PC-3 (cell line): Measurements from ENCODE around the gene ZFP36. TPM values are rescaled to one million over a fixed set of nuclear protein-coding genes. Genes with fewer than 3 reads are reported as not detected.
"Not testable (repeated sequence)": the region's sequence is repeated elsewhere in the genome, so short reads cannot be mapped to it uniquely, and the experiment has no call there.

ENCODE experiments used
- ATAC-seq: fragments of 200-7000 bp; cut with Tn5 transposase; 2 replicates; pipeline ENCODE4 v1.9.1; 2020; ENCODE audit warnings: mild to moderate bottlenecking, moderate library complexity
- BruUV-seq: library from RNA; stranded (reverse); fragments of 400-500 nt; replicated peaks from 2 replicates; lab custom pipeline; 2021; lab: Mats Ljungman, UMichigan
- CTCF ChIA-PET: fragments of 300-600 bp; sonication (Branson Sonifier 250); formaldehyde crosslinking; loops from one replicate; lab custom pipeline; 2022; ENCODE audit warnings: antibody characterized with exemption; lab: Charles Lee
- POLR2A ChIA-PET: fragments of 300-600 bp; sonication (Branson Sonifier 250); formaldehyde crosslinking; loops from one replicate; lab custom pipeline; 2022; ENCODE audit warnings: antibody characterized with exemption; ENCODE audit not compliant: unreplicated experiment; lab: Charles Lee
- DNase-seq: peaks from one replicate; pipeline ENCODE4 v3.0.0-alpha.2; 2015
- H2AFZ ChIP-seq: fragments of 300-600 bp; sonication (generic); 2 replicates; pipeline ENCODE4 v1.6.0; 2016; ENCODE audit warnings: antibody characterized with exemption, low read length
- H3F3A ChIP-seq: fragments of 300-600 bp; sonication (generic); one replicate; pipeline ENCODE4 v1.6.0; 2017; ENCODE audit warnings: antibody characterized with exemption, low read length, control low read depth, mild to moderate bottlenecking; ENCODE audit not compliant: unreplicated experiment
- H3K27ac ChIP-seq: fragments of 300-600 bp; sonication (generic); 2 replicates; pipeline ENCODE4 v1.5.1; 2016; ENCODE audit warnings: mild to moderate bottlenecking, low read length
- H3K27me3 ChIP-seq: fragments of 300-600 bp; sonication (generic); 2 replicates; pipeline ENCODE4 v1.6.1; 2016; ENCODE audit warnings: low read length, mixed read lengths
- H3K36me3 ChIP-seq: fragments of 300-600 bp; sonication (generic); 2 replicates; pipeline ENCODE4 v1.6.1; 2016; ENCODE audit warnings: low read depth, mixed run types, low read length, mixed read lengths
- H3K4me1 ChIP-seq: fragments of 300-600 bp; sonication (generic); 2 replicates; pipeline ENCODE4 v1.5.1; 2016; ENCODE audit warnings: low read length; ENCODE audit not compliant: insufficient read depth
- H3K4me2 ChIP-seq: fragments of 300-600 bp; sonication (generic); 2 replicates; pipeline ENCODE4 v1.6.0; 2016; ENCODE audit warnings: low read length
- H3K4me3 ChIP-seq: fragments of 300-600 bp; sonication (generic); 2 replicates; pipeline ENCODE4 v1.5.1; 2016; ENCODE audit warnings: mild to moderate bottlenecking, low read length, mixed read lengths
- H3K79me2 ChIP-seq: fragments of 300-600 bp; sonication (generic); 2 replicates; pipeline ENCODE4 v1.6.1; 2017; ENCODE audit warnings: low read length, mixed read lengths
- H3K9ac ChIP-seq: fragments of 300-600 bp; sonication (generic); 2 replicates; pipeline ENCODE4 v1.6.0; 2016; ENCODE audit warnings: mild to moderate bottlenecking, low read length
- H3K9me2 ChIP-seq: fragments of 300-600 bp; sonication (generic); replicated peaks from 2 replicates; pipeline ENCODE4 v1.6.1; 2016; ENCODE audit warnings: mixed run types, low read length, mixed read lengths
- H3K9me3 ChIP-seq: fragments of 300-600 bp; sonication (generic); 2 replicates; pipeline ENCODE4 v1.6.1; 2016; ENCODE audit warnings: low read length, mixed read lengths
- H4K20me1 ChIP-seq: fragments of 300-600 bp; sonication (generic); 2 replicates; pipeline ENCODE4 v1.6.1; 2016; ENCODE audit warnings: low read length, mixed read lengths
- EZH2 ChIP-seq: fragments of 300-600 bp; sonication (generic); IDR thresholded peaks from one replicate; pipeline ENCODE4 v1.6.1; 2017; ENCODE audit warnings: antibody characterized with exemption, mild to moderate bottlenecking, low read length; ENCODE audit not compliant: unreplicated experiment
- EZH2phosphoT487 ChIP-seq: fragments of 300-600 bp; sonication (generic); IDR thresholded peaks from 2 replicates; pipeline ENCODE4 v1.6.1; 2018; ENCODE audit warnings: mild to moderate bottlenecking, antibody characterized with exemption, low read length, borderline replicate concordance
- intact Hi-C: fragments of 100-400 bp; cut with micrococcal nuclease; formaldehyde crosslinking; loops from 2 replicates; pipeline ENCODE4 v1.9.0; 2023
- total RNA-seq: library from RNA; depleted of rRNA; stranded (reverse); fragments of >200 nt; gene quantifications from 2 replicates; pipeline ENCODE4 v1.2.3, GENCODE V29; 2014
- TF ChIP-seq, protein P1 (sequence below): fragments of 300-600 bp; sonication (generic); conservative IDR thresholded peaks from 2 replicates; pipeline ENCODE4 v1.5.1; 2017; ENCODE audit warnings: antibody characterized with exemption, low read depth, mild to moderate bottlenecking, low read length

ZFP36 gene
- total RNA-seq, 1 experiment from 2014 or later = 32.7 TPM

DNA sequence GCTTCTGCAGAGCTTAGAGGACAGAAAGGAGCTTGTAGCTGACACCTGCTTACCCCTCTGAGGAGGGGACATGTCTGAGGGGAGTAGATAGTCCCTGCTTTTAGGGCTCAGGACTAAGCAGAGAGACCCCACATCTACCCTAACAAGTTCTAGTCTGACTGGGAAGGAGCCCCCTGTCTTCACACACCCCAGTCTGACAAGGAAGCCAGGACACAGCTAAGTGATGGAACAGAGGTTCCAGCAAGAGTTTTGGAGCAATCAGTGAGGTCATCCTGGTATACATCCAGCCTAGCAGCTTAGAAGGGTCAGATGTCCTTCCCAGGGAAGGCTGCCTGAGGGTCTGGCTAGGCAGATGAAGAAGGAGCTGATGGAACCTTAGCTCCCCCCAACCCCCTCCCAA lies 30.7 kb upstream of the ZFP36 start:
- H3K36me3 ChIP-seq = no peaks in the 10 kb centered on the region; the same call in 1 of the 2 replicates
- BruUV-seq = no TSS peak
- TF ChIP-seq EZH2 (no peak), EZH2phosphoT487 (no peak)
- TF ChIP-seq, protein P1, sequence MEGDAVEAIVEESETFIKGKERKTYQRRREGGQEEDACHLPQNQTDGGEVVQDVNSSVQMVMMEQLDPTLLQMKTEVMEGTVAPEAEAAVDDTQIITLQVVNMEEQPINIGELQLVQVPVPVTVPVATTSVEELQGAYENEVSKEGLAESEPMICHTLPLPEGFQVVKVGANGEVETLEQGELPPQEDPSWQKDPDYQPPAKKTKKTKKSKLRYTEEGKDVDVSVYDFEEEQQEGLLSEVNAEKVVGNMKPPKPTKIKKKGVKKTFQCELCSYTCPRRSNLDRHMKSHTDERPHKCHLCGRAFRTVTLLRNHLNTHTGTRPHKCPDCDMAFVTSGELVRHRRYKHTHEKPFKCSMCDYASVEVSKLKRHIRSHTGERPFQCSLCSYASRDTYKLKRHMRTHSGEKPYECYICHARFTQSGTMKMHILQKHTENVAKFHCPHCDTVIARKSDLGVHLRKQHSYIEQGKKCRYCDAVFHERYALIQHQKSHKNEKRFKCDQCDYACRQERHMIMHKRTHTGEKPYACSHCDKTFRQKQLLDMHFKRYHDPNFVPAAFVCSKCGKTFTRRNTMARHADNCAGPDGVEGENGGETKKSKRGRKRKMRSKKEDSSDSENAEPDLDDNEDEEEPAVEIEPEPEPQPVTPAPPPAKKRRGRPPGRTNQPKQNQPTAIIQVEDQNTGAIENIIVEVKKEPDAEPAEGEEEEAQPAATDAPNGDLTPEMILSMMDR = no peak

DNA sequence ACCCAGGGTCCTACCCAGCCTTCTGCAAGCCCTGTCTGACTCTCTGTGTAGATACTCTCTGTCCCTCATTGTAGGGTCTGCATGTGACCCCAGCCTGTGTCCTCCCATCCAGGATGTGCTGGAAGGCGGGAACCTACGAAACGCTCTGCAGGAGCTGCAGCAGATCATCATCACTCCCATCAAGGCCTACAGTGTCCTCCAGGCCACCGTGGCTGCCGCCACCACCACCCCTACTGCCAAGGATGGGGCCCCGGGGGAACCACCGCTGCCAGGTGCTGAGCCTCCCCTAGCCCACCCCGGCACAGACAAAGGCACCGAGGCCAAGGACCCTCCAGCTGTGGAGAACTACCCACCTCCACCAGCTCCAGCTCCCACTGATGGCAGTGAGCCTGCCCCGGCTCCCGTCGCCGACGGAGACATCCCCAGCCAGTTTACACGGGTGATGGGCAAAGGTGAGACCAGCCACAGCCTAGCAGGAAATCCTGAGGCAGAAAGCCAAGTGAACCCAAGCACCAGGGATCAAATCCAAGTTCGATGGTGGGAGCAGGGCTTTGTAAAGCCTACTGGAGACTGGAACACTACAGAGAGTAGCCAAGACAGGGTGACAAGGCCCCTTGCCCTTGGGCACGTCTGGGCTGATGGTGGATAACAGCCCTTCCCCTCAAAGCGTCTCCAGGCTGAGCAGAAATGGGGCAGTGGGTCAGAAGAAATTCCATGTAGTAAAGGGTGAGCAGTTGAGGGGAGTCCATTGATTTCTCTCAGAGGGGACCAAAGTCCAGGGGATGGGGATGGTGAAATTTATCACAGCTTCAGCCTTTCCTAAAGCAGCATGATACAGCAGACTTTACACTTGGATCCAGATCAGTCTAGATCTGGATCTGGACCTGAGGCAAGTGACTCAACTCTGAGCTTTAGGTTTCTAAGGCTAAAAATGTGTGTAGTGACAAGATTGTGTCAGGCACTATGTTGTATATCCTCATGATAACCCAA lies 29.0 kb upstream of the ZFP36 start:
- DNase-seq (no peak), ATAC-seq (no peak)
- Histone ChIP-seq H3K27me3 (no peaks in the 10 kb centered on the region), H3K4me3 (no peak overlapping the region), H3K79me2 (no peaks in the 10 kb centered on the region), H3K36me3 (no peaks in the 10 kb centered on the region; the same call in 1 of the 2 replicates), H3K9me3 (no peaks in the 10 kb centered on the region), H3K4me2 (no peak overlapping the region), H4K20me1 (no peaks in the 10 kb centered on the region), H3K9ac (no peak overlapping the region), H3K9me2 (no peaks in the 10 kb centered on the region), H2AFZ (no peak overlapping the region), H3K27ac (no peak overlapping the region), H3F3A (no peaks in the 10 kb centered on the region), H3K4me1 (no peaks in the 10 kb centered on the region)
- TF ChIP-seq EZH2phosphoT487 (no peak), EZH2 (no peak)
- TF ChIP-seq, protein P1 = no peak
- BruUV-seq = no TSS peak
- intact Hi-C loops = no loop called here
- ChIA-PET POLR2A (no interaction called here), CTCF (no interaction called here)

More for the DNA sequence above, 30.7 kb upstream of the ZFP36 start:
- Histone ChIP-seq H3F3A (no peaks in the 10 kb centered on the region), H4K20me1 (no peaks in the 10 kb centered on the region), H3K9me3 (no peaks in the 10 kb centered on the region), H3K27me3 (no peaks in the 10 kb centered on the region), H3K9ac (no peak overlapping the region), H3K9me2 (no peaks in the 10 kb centered on the region), H3K27ac (no peak overlapping the region), H2AFZ (no peak overlapping the region), H3K4me3 (no peak overlapping the region), H3K4me1 (no peaks in the 10 kb centered on the region), H3K4me2 (no peak overlapping the region), H3K79me2 (no peaks in the 10 kb centered on the region)
- ChIA-PET POLR2A (no interaction called here), CTCF (interaction anchor here (0.7 kb wide), 1 partner anchor 190 kb away, joined by 3 read pairs; no protein-coding TSS in a partner anchor)
- no peak for DNase-seq
- intact Hi-C loops = no loop called here
- no peak for ATAC-seq

DNA sequence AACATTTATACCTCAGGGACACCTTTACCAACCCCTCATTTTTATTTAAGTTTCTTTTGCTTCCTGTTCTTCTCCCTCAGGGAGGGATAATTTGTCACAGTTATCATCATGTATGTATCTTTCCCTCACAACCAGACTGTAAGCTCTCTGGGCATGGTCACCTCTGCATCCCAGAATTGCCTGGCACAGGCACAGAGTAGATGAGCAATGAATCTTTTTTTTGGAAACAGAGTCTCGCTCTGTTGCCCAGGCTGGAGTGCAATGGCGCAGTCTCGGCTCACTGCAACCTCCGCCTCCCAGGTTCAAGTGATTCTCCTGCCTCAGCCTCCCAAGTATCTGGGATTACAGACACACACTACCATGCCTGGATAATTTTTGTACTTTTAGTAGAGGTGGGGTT lies 27.3 kb upstream of the ZFP36 start:
- H3K9me3 ChIP-seq, H3K4me1 ChIP-seq, H3K4me3 ChIP-seq, H3K9ac ChIP-seq, ATAC-seq, H3F3A ChIP-seq, H3K27me3 ChIP-seq, intact Hi-C loops, H3K4me2 ChIP-seq, H3K9me2 ChIP-seq, CTCF ChIA-PET, POLR2A ChIA-PET, H2AFZ ChIP-seq, DNase-seq, H3K36me3 ChIP-seq, H4K20me1 ChIP-seq, H3K27ac ChIP-seq, BruUV-seq, H3K79me2 ChIP-seq: not testable (repeated sequence)
